NCI-H2227 treated with DMSO at 0.1 percent for 48 hours (cell line): ENCODE results near the gene MNAT1.
"Not testable (repeated sequence)": the region's sequence is repeated elsewhere in the genome, so short reads cannot be mapped to it uniquely, and the experiment has no call there.

ENCODE experiments used
- DNase-seq: peaks from one replicate; lab custom pipeline; 2025; lab: John Stamatoyannopoulos, UW

Gene MNAT1

DNA sequence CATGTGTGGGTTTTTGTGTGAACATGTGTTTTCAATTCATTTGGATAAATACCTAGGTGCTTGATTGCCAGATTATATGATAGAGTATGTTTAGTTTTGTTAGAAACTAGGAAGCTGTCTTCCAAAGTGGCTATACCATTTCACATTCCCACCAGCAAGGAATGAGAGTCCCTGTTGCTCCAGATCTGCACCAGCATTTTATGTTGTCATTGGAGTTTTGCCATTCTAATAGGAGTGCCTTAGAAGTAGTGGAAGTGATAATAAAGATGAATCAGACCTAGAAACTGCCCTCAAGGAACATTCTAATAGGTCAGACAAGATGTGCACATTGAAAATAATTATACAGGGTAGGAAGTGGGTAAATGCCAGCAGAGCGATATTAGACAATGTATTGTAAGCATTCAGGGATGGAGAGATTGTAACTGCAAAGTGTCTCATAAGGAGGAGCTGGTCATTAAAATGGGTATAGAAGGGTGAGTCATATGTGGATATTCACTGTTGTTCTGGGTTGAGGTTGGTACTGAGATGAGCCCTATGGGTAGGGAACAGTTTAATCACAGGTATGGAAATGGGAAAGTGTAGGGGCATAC lies 71.4 kb downstream of the MNAT1 start:
- DNase-seq, result no peak

DNA sequence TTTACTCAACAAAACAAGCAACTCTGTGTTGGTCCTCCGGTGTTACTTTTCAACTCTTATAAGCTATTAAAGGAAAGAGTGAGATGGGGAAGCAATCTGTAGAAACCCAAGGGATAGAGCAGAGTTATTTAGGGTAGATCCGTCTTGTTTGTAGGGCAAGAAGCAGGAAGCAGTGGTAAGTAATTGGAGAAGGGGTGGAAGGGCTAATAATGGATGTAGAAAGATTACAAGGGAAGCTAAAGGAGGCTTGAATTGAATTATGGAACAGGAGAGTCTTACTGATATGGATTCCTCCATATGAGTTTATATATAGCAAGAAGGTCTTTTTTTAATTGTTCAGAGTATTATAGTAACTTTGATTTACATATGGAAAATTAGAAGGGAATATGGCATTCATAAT lies 72.7 kb downstream of the MNAT1 start:
- DNase-seq, result no peak

DNA sequence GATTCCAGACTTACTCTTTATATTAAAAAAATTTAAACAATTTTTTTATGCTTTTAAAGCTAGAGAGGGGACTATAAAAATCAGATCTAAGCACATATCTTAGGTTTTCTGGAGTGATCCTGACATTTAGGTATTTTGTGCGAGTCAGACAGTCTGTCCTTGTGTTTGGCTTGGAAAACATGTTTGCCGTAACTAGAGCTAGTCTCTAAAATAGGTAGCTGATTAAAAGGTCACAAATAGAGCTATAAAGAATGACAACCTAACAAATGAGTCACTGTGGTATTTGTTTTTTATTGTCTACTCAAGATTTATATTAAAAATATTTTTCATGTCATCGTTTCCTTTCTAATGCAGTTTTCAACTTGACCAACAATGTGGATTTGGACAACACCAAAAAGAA lies 73.4 kb downstream of the MNAT1 start:
- no peak for DNase-seq

DNA sequence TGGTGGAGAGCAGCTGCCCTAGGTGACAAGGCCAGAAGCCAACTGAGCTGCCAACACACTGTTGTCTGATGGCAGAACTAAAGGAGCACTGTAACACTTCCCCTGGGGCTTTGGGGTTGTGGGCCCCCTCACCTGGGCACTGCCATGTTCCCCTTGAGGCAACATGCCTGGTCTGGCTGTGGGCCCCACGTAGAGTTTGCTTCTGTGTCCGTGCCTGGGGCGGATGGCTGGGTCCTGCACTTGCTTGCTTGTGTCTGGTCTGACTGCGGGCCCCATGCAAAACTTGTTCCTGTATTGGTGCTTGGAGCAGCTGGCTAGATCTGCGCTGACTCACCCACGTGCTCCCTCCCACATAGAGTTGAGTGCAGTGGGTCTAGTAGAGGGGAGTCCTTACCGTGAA lies 78.4 kb downstream of the MNAT1 start:
- no peak for DNase-seq

DNA sequence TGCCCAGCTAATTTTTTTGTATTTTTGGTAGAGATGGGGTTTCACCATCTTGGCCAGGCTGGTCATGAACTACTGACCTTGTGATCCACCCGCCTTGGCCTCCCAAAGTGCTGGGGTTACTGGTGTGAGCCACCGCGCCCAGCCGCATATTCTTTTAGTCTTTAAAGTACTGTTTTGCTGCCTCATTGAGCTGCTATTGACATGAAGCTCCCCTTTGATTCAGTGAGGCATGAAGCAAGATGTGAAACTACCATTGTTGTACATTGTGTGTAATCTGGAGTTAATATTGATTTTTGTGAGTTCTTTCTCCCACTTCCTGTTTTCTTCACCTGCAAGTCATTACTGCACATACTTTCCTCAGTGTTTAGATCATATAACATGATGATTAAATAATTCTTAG lies 80.8 kb downstream of the MNAT1 start:
- DNase-seq, result no peak

DNA sequence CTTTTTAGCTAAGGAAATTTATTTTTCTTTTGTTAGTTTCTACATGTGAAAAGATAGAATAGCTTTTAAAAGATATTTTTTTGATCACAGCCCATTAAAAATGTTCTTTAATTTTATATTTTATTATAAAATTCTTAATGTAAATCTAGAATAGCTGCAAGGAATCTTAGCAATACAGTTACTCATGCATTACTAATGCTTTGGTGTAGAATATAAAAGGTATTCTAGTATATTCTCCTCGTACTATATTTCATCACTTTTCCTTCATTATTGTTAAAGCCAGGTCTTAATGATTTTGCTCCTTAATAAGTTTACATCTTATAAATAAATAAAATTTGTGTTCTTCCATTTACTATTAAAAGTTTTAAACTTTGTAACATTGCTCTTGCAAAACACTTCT lies 82.6 kb downstream of the MNAT1 start:
- DNase-seq, result no peak

DNA sequence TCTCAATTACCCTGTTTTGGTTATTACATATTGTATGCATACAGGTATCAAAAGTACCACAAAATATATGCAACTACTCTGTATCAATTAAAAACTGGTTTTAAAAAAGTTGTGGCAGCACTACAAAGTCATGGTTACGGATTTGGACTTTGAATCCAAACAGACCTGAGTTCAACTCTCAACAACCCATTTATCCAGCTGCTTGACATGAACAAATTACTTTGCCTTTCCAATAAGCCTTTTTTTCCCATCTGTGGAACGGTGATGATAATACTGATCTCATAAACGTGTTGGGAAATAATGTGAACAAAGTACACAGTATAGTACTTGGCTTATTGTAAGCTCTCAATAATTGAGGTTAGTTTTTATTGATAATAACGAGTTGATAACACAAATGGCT lies 85.0 kb downstream of the MNAT1 start:
- no peak for DNase-seq

DNA sequence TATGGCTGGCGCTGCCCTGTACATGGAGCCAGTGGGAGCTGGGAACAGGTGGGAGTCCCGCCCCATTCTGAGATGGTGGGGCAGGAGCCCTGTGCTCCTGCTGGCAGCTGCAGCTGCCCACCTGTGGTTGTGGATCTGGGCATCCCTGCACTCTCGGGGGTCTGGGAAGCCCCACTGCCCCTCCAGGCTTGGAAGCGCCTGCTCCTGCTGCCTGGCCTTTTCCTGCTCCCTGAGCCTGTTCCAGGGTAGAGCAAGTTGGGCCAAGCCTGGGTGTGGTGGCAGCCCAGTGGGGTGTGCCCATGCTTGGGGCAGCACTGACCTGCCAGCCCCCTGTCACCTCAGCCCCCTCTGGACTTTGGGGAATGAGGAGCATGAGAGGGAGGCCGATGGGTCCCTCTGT lies 104.0 kb downstream of the MNAT1 start:
- DNase-seq, result no peak

DNA sequence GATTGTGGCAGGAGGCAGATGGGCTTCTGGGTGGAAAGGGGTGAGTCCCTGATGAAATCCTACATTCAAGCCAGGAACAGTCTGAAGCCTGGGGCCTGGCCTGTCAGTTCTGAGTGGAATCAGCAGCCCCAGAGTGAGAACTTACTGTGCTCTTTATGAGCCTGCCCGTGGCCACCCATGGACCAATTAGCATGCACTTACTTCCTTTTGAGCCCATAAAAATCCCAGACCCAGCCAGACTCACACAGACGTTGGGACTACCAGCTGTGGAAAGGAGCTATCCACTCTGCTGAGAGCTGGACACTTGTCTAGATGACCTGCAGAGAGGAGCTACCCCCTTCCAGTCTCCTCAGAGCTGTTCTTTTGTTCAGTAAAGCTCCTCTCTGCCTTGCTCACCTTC lies 104.5 kb downstream of the MNAT1 start:
- no peak for DNase-seq

DNA sequence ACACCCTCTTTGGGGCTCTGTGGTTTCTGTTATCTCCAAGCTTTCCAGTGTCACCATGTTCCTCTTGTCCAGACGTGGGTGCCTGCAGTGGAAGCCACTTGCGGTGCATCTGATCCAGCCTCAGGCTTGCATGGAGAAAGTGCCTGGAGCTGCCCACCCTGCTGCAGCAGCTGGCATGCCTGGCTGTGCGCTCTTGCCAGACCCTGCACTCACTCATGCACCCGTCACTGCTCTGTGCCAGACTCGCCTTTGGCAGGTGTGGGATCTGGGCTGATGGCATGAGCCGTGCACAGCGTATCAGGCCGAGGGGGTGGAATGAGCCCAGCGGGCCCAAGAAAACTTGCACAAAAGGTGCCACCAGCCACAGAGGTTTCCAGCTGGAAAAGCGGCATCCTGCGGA lies 105.1 kb downstream of the MNAT1 start:
- DNase-seq, result no peak

DNA sequence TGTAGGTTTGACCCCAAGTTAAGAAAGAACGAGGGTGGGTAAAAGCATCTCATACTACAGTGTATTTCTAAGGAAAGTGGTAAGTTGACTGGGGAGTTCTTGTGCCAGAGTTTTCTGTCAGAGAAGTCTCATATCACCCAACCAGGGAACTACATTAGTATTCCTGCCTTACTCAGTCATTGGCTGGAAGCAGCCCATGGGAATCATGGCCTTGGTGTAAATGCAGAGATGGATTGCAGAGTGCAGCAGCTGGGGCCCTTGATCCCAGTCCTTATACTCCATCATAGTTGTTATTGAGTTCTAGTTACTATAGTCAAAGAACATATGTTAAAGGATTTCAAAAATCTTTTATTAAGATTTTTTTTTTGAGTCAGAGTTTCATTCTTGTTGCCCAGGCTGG lies 105.8 kb downstream of the MNAT1 start:
- DNase-seq, result no peak

DNA sequence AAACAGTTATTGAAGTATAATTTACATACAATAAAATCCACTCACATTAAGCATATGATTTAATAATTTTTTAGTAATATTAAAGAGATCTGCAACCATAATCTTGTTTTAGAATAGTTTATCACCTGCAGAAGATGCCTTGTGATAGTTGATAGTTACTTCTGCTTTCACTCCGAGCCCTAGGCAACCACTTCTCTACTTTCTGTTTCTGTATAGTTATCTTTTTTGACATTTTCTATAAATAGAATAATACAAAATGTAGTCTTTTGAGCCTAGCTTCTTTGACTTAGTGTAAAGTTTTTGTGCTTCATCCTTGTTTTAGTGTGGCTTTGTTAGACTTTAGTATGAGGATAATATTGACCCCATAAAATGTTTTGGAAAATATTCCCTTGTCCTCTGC lies 111.0 kb downstream of the MNAT1 start:
- DNase-seq, result no peak

DNA sequence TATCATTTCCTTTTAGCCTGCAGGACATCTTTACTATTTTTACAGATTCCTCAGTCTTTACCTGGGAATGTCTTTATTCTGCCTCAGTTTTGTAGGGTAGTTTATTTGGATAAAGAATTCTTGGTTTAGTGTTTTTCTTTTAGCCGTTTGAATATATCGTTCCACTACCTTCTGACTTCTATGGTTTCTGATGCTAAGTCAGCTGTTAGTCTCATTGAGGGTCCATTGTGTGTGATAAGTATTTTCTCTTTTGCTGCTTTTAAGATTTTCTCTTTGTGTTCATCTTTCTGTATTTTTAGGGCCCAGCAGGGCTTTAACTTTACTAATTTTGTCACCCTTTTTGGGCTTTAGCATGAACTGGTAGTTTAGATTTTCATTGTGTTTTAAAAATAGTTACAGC lies 113.5 kb downstream of the MNAT1 start:
- DNase-seq, result no peak

DNA sequence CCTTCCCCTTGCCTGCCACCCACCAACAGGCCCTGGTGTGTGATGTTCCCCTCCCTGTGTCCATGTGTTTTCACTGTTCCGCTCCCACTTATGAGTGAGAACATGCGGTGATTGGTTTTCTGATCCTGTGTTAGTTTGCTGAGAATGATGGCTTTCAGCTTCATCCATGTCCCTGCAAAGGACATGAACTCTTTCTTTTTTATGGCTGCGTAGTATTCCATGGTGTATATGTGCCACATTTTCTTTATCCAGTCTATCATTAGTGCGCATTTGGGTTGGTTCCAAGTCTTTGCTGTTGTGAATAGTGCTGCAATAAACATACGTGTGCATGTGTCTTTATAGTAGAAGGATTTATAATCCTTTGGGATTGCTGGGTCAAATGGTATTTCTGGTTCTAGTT lies 117.1 kb downstream of the MNAT1 start:
- DNase-seq, result not testable (repeated sequence)

DNA sequence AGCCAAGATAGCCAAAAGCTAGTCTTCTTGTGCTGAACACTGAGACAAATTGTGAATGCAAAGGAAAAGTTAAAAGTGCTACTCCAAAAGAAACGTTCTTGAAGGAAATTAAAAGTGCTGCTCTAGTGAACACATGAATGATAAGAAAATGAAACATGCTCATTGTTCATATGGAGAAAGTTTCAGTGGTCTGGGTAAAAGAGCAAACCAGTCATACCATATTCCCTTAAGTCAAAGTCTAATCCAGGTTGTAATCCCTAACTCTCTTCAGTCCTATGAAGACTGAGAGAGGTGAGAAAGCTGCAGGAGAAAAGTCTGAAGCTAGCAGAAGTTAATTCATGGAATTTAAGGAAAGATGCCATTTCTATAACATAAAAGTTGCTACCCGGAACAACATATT lies 121.5 kb downstream of the MNAT1 start:
- no peak for DNase-seq

DNA sequence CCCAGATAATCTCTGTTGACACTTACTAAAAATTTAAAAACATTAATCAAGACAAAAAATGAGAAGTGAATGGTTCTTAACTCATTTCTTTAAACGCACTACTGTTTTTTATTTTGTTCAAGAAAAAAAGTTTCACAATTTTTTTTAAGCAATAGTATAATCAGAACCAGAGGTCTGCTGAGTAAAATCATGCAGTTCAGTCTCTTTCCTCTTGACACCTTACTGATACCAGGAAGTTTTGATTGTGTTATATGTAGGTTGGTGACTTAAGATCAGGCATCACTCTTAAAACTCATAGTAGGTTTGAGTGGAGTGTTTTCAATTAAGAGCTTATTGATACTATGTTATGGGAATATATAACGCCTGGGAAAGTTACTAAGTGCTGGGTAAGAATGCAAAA lies 125.0 kb downstream of the MNAT1 start:
- no peak for DNase-seq

DNA sequence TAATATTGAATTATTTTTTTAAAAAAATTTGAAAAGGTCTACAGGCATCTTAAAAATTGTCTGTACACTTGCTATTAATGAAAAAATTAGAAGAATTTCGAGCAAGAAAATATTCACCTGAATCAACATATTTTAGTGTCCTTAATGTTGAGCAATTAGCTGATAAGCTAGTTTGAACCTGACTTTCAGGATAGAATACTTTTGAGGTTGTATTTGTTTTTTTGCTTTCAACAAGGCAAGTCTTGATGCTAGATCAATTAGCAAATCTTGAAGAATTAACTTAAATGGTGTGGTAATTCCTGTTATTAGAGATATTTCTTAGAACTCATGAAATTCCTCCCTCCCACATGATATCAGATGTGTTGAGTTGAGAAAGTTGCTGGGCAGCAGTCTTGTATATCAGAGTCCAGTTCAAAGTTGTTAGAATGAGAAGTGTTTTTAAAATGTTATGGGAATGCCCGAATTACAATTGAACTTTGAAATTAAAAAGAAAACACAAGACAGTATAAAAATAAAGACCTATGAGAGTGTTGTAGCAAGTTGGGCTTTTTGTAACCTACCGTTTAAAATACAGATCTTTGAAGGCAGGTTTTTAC lies 127.1 kb downstream of the MNAT1 start:
- DNase-seq, result no peak

DNA sequence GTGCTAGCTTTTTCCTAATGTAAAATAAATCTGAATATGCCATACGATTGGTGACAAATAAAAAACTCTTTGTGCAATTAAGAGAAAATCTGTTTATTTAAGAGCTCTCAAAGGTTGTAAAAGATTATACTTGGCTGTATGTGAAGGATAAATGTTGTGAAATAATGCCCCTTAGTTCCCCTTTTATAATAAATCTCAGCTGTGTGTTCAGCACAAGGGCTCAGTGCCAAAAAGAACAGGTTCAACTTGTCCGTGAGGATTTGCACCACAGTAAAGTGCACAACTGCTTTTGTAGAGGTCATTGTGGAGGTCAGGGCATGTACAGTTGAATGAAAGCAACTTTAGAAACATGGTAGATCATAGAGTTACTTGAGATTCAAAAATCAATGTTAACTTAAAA lies 127.7 kb downstream of the MNAT1 start:
- peak; percentile 1 for DNase-seq

DNA sequence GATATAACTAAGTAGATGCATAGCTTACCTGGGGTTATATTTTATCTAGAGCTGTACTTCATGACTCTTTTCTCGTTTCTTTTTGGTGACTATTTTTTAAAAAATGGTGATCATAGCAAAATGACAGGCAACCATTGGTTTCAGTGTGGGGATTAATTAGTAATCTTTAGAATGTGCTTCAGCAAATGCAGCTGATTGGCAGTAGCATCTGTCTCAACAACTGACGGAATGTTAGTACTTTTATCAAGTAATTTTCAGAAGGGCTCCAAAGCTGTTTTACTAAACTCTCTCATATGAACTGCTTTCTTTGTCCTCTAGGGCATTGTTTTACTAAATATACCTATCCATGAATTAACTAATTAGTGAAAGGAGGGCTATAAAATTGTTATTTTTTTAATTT lies 128.7 kb downstream of the MNAT1 start:
- no peak for DNase-seq

DNA sequence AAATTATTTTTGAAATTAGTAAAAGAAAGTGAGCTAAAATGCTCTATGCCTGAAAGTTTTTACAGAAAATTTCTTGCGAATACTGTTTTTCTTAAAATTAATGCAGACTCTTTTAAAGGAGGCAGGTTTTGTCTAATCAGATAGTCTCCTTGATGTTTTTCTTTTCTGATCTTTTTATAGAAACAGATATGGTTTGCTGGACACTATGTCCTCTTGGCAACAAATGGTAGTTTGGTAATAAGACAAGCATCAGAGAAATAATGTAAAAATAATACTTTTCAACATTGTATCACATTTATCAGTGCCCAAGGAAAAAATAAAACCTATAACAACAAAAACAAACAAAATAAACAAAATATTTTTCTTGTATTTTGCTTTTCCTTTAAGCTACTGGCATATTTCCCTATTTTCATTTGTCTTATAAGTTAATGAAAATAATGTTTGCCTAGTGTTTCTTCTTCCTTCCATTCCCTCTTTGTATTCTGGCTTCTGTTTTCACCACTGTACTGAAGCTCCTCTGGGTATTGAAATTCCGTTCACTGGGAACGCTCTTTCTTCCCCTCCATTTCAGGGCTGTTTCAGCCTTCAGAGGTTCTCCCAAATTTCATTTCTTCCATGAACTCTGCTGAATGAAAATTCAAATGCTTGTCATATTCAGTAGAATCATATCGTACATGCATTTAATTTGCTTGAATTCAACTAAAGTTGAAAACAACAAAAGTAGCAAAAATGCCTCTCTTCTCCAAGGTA lies 131.0 kb downstream of the MNAT1 start:
- no peak for DNase-seq

DNA sequence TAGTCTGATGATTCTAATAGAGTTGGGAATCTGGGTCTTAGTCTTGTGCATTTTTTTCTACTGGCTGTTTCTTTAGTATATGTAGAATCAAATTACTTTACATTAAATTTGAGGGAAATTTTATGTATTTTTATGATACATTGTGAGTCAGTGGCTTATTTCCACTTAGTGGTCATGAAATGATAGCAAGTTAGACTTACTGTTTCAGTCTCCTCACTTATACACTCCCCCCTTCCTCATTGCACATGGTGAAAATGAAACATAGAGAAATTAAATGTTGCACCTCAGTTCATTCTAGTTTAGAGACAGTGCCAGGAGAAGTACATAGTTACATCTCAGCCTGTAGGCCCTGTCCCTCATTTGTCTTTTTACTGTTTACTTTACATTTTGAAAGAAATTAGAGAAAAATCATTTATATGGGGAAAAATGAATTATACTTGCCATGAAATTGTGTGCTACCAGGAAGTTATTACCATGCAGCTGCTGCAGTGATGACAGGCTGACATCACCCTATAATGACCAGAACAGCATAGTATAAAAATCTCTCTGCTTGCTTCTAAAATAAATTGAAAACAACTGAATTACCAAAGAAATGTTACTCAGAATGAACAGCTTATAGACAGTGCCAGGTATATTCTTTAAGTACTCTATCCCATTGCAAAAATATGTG lies 133.1 kb downstream of the MNAT1 start:
- DNase-seq, result no peak

DNA sequence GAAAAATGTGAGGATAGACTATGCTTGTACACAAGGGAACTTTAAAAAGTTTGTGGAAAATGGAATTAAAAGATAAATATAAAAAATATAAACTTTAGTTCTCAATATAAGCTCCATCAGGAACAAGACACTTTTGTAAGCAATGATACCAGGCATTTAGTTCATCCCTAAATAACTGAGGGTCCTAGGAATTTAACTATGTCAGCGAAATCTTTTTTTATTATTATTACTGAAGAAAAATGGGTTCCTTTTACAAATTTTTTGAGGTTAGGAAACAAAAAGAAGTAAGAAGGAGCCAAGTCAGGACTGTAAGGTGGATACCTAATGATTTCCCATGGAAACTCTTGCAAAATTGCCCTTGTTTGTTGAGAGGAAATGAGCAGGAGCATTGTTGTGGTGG lies 143.6 kb downstream of the MNAT1 start:
- DNase-seq, result no peak

DNA sequence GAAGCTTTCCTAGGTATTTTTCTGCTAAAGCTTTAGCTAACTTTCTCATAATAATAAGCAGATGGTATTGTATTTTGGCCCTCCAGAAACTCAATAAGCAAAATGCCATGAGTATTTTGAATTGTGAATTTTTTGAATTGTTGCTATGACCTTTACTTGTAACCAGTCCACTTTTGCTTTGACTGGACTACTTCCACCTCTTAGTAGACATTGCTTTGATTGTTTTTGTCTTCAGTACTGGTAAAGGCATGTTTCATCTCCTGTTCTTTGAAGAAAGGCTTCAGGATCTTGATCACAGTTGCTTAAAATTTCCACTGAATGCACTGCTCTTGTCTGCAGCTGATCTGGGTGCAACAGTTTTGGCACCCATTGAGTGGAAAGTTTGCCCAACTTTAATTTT lies 144.0 kb downstream of the MNAT1 start:
- no peak for DNase-seq
